K562 (cell line): ENCODE results near the gene CTNNA3. TPM values are rescaled to one million over a fixed set of nuclear protein-coding genes. Genes with fewer than 3 reads are reported as not detected.

ENCODE experiments used
- ATAC-seq: fragments of 200-7000 bp; cut with Tn5 transposase; 3 replicates; pipeline ENCODE4 v1.9.1; 2020; ENCODE audit warnings: moderate library complexity
- BruUV-seq: library from RNA; stranded (reverse); fragments of 400-500 nt; replicated peaks from 2 replicates; lab custom pipeline; 2021; lab: Mats Ljungman, UMichigan
- CTCF ChIA-PET: fragments of 300-600 bp; formaldehyde crosslinking; extraction: SDS; loops from one replicate; lab custom pipeline; 2021; ENCODE audit warnings: low intra/inter-chr PET ratio; lab: Yijun Ruan, JAX
- POLR2A ChIA-PET: fragments of 300-600, 350-650 bp; sonication (Branson Sonifier 250); formaldehyde crosslinking; extraction: SDS; loops from one replicate; lab custom pipeline; 2021; ENCODE audit warnings: antibody characterized with exemption, inconsistent platforms; lab: Yijun Ruan, JAX
- DNase-seq, 4 experiments: peaks; one replicate each; pipeline versions ENCODE4 v3.0.0 to v3.0.0-alpha.2; 2011 to 2018; ENCODE audit warnings: low spot score in 3 of 4, mixed read lengths in 3 of 4; ENCODE audit errors: extremely low read depth in 1 of 4
- FAIRE-seq: peaks from 2 replicates; lab custom pipeline; 2011; peaks lifted over from hg19 to GRCh38; lab: Jason Lieb, UNC
- H2AFZ ChIP-seq: 2 replicates; pipeline ENCODE4 v1.6.0; 2011; ENCODE audit warnings: low read depth, low read length, control low read depth, inconsistent platforms
- H3K27ac ChIP-seq: fragments of 200-600 bp; 3 replicates; pipeline ENCODE4 v1.8.0; 2011; ENCODE audit warnings: low read depth, mild to moderate bottlenecking, control low read depth, inconsistent platforms, low read length, moderate library complexity, mixed read lengths; ENCODE audit errors: extremely low read depth
- H3K27me3 ChIP-seq, 2 experiments: fragments of 300-600 bp in 1 of 2; 2 replicates in 1 of 2; 3 replicates in 1 of 2; pipeline versions ENCODE4 v1.6.0 to v1.8.0; 2011; ENCODE audit warnings: inconsistent platforms in 2 of 2, low read length in 2 of 2, mild to moderate bottlenecking in 1 of 2, mixed read lengths in 1 of 2, moderate library complexity in 1 of 2; ENCODE audit not compliant: control insufficient read depth in 2 of 2, insufficient read depth in 2 of 2
- H3K36me3 ChIP-seq: fragments of 300-600 bp; 3 replicates; pipeline ENCODE4 v1.8.0; 2011; ENCODE audit warnings: mild to moderate bottlenecking, low read length, inconsistent platforms; ENCODE audit not compliant: control insufficient read depth, insufficient read depth
- H3K4me1 ChIP-seq, 2 experiments: fragments of 200-600 bp in 1 of 2; replicated peaks in 1 of 2; 2 replicates in 1 of 2; 3 replicates in 1 of 2; pipeline versions ENCODE4 v1.5.1 to v1.8.0; 2011; ENCODE audit warnings: inconsistent platforms in 2 of 2, low read length in 2 of 2, mild to moderate bottlenecking in 1 of 2, mixed read lengths in 1 of 2, moderate library complexity in 1 of 2; ENCODE audit not compliant: control insufficient read depth in 2 of 2, insufficient read depth in 2 of 2
- H3K4me2 ChIP-seq: 2 replicates; pipeline ENCODE4 v1.6.1; 2011; ENCODE audit warnings: low read length, control low read depth, inconsistent platforms, mixed read lengths; ENCODE audit not compliant: insufficient read depth
- H3K4me3 ChIP-seq: fragments of 200-600 bp; sonication (generic), shearing (Covaris generic); 2 replicates; pipeline ENCODE4 v1.5.1; 2016; ENCODE audit warnings: control low read depth, inconsistent platforms
- H3K79me2 ChIP-seq: fragments of 200-600 bp; 3 replicates; pipeline ENCODE4 v1.8.0; 2011; ENCODE audit warnings: low read length, inconsistent platforms; ENCODE audit not compliant: control insufficient read depth, insufficient read depth
- H3K9ac ChIP-seq, 2 experiments: 2 replicates each; pipeline versions ENCODE4 v1.6.0 to v1.6.1; 2011; ENCODE audit warnings: low read depth in 2 of 2, low read length in 2 of 2, control low read depth in 1 of 2, inconsistent platforms in 1 of 2, mild to moderate bottlenecking in 1 of 2, mixed read lengths in 1 of 2; ENCODE audit not compliant: insufficient read depth in 1 of 2
- H3K9me1 ChIP-seq: one replicate; pipeline ENCODE4 v1.6.0; 2011; ENCODE audit warnings: inconsistent platforms, mild to moderate bottlenecking, low read length, moderate library complexity; ENCODE audit not compliant: control insufficient read depth, insufficient read depth
- H3K9me3 ChIP-seq: replicated peaks from 2 replicates; pipeline ENCODE4 v1.5.1; 2011; ENCODE audit warnings: low read depth, low read length, inconsistent platforms; ENCODE audit not compliant: control insufficient read depth, insufficient read depth
- H4K20me1 ChIP-seq: replicated peaks from 2 replicates; pipeline ENCODE4 v1.6.1; 2011; ENCODE audit warnings: low read length, inconsistent platforms, mixed read lengths; ENCODE audit not compliant: control insufficient read depth, insufficient read depth
- FOXK2 ChIP-seq, 2 experiments: fragments of 450-650 bp; IDR thresholded peaks in 1 of 2; conservative IDR thresholded peaks in 1 of 2; 2 replicates each; pipeline ENCODE4 v1.6.1; 2016; ENCODE audit warnings: low read depth in 2 of 2, mild to moderate bottlenecking in 1 of 2
- FOXP4 ChIP-seq: sonication (generic); formaldehyde crosslinking; IDR thresholded peaks from 2 replicates; pipeline ENCODE4 v1.8.0; 2022; ENCODE audit warnings: mild to moderate bottlenecking, missing genetic modification reagents, borderline replicate concordance
- HIVEP1 ChIP-seq: fragments of 250-450 bp; sonication (Bioruptor Pico); IDR thresholded peaks from 2 replicates; pipeline ENCODE4 v1.4.0; 2020; ENCODE audit warnings: mild to moderate bottlenecking
- NEUROD1 ChIP-seq: fragments of 150-350 bp; IDR thresholded peaks from 2 replicates; pipeline ENCODE4 v1.6.1; 2014; ENCODE audit warnings: borderline replicate concordance, low read length, low read depth; ENCODE audit not compliant: partially characterized antibody
- PRDM10 ChIP-seq: fragments of 450-650 bp; IDR thresholded peaks from 2 replicates; pipeline ENCODE4 v1.6.1; 2018; ENCODE audit not compliant: partially characterized antibody
- PRPF4 ChIP-seq: fragments of 200-400 bp; formaldehyde crosslinking; IDR thresholded peaks from one replicate; pipeline ENCODE4 v1.6.1; 2017; ENCODE audit warnings: low read length, low read depth, mild to moderate bottlenecking; ENCODE audit not compliant: insufficient read depth, poor library complexity, severe bottlenecking
- SP1 ChIP-seq: sonication (generic); formaldehyde crosslinking; IDR thresholded peaks from 2 replicates; pipeline ENCODE4 v1.8.1; 2022; ENCODE audit warnings: mild to moderate bottlenecking, missing genetic modification reagents
- SRSF7 ChIP-seq: fragments of 200-400 bp; formaldehyde crosslinking; optimal IDR thresholded peaks from 2 replicates; pipeline ENCODE3; 2017; ENCODE audit warnings: mild to moderate bottlenecking, low read depth, low read length
- TAL1 ChIP-seq: fragments of 450-650 bp; IDR thresholded peaks from 2 replicates; pipeline ENCODE4 v1.6.1; 2016; ENCODE audit warnings: mild to moderate bottlenecking
- TRIM25 ChIP-seq: fragments of 450-650 bp; IDR thresholded peaks from 2 replicates; pipeline ENCODE4 v1.7.0; 2016; ENCODE audit warnings: borderline replicate concordance
- ZNF124 ChIP-seq: sonication (generic); formaldehyde crosslinking; IDR thresholded peaks from 2 replicates; pipeline ENCODE4 v1.8.1; 2022; ENCODE audit warnings: missing genetic modification reagents
- ZNF395 ChIP-seq: fragments of 200-800 bp; sonication (Bioruptor generic); IDR thresholded peaks from 2 replicates; pipeline ENCODE4 v1.6.1; 2017; ENCODE audit warnings: missing genetic modification characterization, missing compliant biosample characterization
- ZNF436 ChIP-seq: fragments of 250-450, 450-650 bp; sonication (Bioruptor Pico); formaldehyde crosslinking; IDR thresholded peaks from 2 replicates; pipeline ENCODE4 v1.7.0; 2020; ENCODE audit warnings: mild to moderate bottlenecking
- in situ Hi-C: fragments of 300-500 bp; cut with MboI; formaldehyde crosslinking; loops from 4 replicates; pipeline ENCODE4 v1.15.0; 2018; ENCODE audit warnings: inconsistent platforms, mixed read lengths
- intact Hi-C: fragments of 100-400 bp; cut with micrococcal nuclease; formaldehyde crosslinking; loops from 2 replicates; pipeline ENCODE4 v1.14.2; 2022
- polyA plus RNA-seq, 8 experiments: library from polyadenylated mRNA; depleted of rRNA in 4 of 8; stranded (reverse) in 5 of 8; unstranded in 3 of 8; fragments of >200 nt; fragmentation: Nextera tagmentation in 2 of 8; fragmentation: Illumina TruSeq in 1 of 8; extraction: Ambion mirVana in 2 of 8; extraction: Trizol in 1 of 8; gene quantifications; 2 replicates each; pipeline versions ENCODE4 v1.2.1 to v1.2.3, GENCODE V29; 2011 to 2014; ENCODE audit warnings: inconsistent platforms in 1 of 8, missing spikeins in 1 of 8
- total RNA-seq, 7 experiments: library from RNA; depleted of rRNA in 6 of 7; stranded (reverse); fragments of >200 nt in 6 of 7; fragmentation: Illumina TruSeq in 2 of 7; extraction: Trizol in 2 of 7; gene quantifications; 2 replicates each; pipeline versions ENCODE4 v1.2.1 to v1.2.3, GENCODE V29; 2011 to 2021; ENCODE audit warnings: low replicate concordance in 1 of 7

The CTNNA3 gene
- total and polyA plus RNA-seq, 9 of the 15 experiments (the other 6 are each of a cell fraction or from before 2014, with no cell fraction given) = 0.04 TPM; not detected in 8

GRCh38 chr10:66336791-66337190 is 1359.2 kb downstream of the CTNNA3 start:
- Histone ChIP-seq H3K4me2 (no peak overlapping the region), H3K27me3 (no peaks in the 10 kb centered on the region), H3K36me3 (no peaks in the 10 kb centered on the region), H3K27ac (no peak overlapping the region), H2AFZ (no peak overlapping the region), H3K9me1 (no peaks in the 10 kb centered on the region), H3K9ac (no peak overlapping the region), H4K20me1 (no peaks in the 10 kb centered on the region), H3K4me3 (no peak overlapping the region), H3K4me1 (no peaks in the 10 kb centered on the region), H3K79me2 (no peaks in the 10 kb centered on the region), H3K9me3 (no peaks in the 10 kb centered on the region)
- no peak for FAIRE-seq
- BruUV-seq = no TSS peak
- intact Hi-C loops (no loop called here), in situ Hi-C loops (no loop called here)
- POLR2A ChIA-PET = no interaction called here
- DNase-seq = no peak
- CTCF ChIA-PET = no interaction called here
- no peak for ATAC-seq
- TF ChIP-seq ZNF395 (CRISPR knock-in tag) (no peak), NEUROD1 (no peak), ZNF436 (CRISPR knock-in tag) (no peak), TAL1 (no peak), SP1 (CRISPR knock-in tag) (no peak), ZNF124 (CRISPR knock-in tag) (no peak), PRDM10 (no peak), SRSF7 (no peak), PRPF4 (no peak), TRIM25 (no peak), FOXK2 (conservative IDR thresholded peaks at IDR 0.05 in 1 of 2, IDR thresholded peaks at IDR 0.05 in 1 of 2; ENCODE audit: low read depth in 2 of 2) (no peak), HIVEP1 (CRISPR knock-in tag) (no peak), FOXP4 (CRISPR knock-in tag) (no peak)
